Astrocyte (in vitro differentiated cells and primary cell): ENCODE results near the gene KCNAB1. TPM values are rescaled to one million over a fixed set of nuclear protein-coding genes. Genes with fewer than 3 reads are reported as not detected.
A peak's percentile ranks its signal among the peaks of the same experiment; 100 is the strongest.

Source experiments
- DNase-seq: peaks from one replicate; pipeline ENCODE4 v3.0.0-alpha.2; 2010; ENCODE audit warnings: low read depth
- FAIRE-seq: peaks from 2 replicates; lab custom pipeline; 2011; peaks lifted over from hg19 to GRCh38; lab: Jason Lieb, UNC
- H2AFZ ChIP-seq: 2 replicates; pipeline ENCODE4 v1.6.0; 2012; ENCODE audit warnings: low read depth, low read length, inconsistent platforms
- H3K27ac ChIP-seq: 2 replicates; pipeline ENCODE4 v1.5.1; 2011; ENCODE audit warnings: low read depth, low read length, inconsistent platforms
- H3K27me3 ChIP-seq: 2 replicates; pipeline ENCODE4 v1.6.0; 2011; ENCODE audit warnings: low read length, inconsistent platforms; ENCODE audit not compliant: insufficient read depth
- H3K36me3 ChIP-seq: 2 replicates; pipeline ENCODE4 v1.5.1; 2011; ENCODE audit warnings: low read length, inconsistent platforms; ENCODE audit not compliant: insufficient read depth
- H3K4me1 ChIP-seq: 2 replicates; pipeline ENCODE4 v1.5.1; 2011; ENCODE audit warnings: low read length, inconsistent platforms; ENCODE audit not compliant: insufficient read depth
- H3K4me2 ChIP-seq: 2 replicates; pipeline ENCODE4 v1.6.0; 2012; ENCODE audit warnings: low read length, inconsistent platforms
- H3K4me3 ChIP-seq: 2 replicates; pipeline ENCODE4 v1.5.1; 2011; ENCODE audit warnings: low read depth, mild to moderate bottlenecking, low read length, inconsistent platforms; ENCODE audit not compliant: insufficient read depth
- H3K79me2 ChIP-seq: 2 replicates; pipeline ENCODE4 v1.6.0; 2012; ENCODE audit warnings: mild to moderate bottlenecking, low read length, inconsistent platforms; ENCODE audit not compliant: insufficient read depth
- H3K9ac ChIP-seq: 2 replicates; pipeline ENCODE4 v1.6.0; 2012; ENCODE audit warnings: mild to moderate bottlenecking, low read length, inconsistent platforms
- H3K9me3 ChIP-seq: 2 replicates; pipeline ENCODE4 v1.5.1; 2012; ENCODE audit warnings: low read depth, mild to moderate bottlenecking, low read length, inconsistent platforms; ENCODE audit not compliant: insufficient read depth
- H4K20me1 ChIP-seq: 2 replicates; pipeline ENCODE4 v1.6.0; 2012; ENCODE audit warnings: low read length, inconsistent platforms; ENCODE audit not compliant: insufficient read depth
- H3K27ac Mint-ChIP-seq: one replicate; pipeline ENCODE4 v1.8.0; 2021; ENCODE audit warnings: mild to moderate bottlenecking, mixed read lengths; ENCODE audit not compliant: unreplicated experiment
- H3K27me3 Mint-ChIP-seq: one replicate; pipeline ENCODE4 v1.8.0; 2021; ENCODE audit warnings: low read depth, mixed read lengths; ENCODE audit not compliant: unreplicated experiment
- H3K36me3 Mint-ChIP-seq: one replicate; pipeline ENCODE4 v1.8.0; 2021; ENCODE audit warnings: low read depth, mixed read lengths; ENCODE audit not compliant: unreplicated experiment
- H3K4me1 Mint-ChIP-seq: one replicate; pipeline ENCODE4 v1.8.0; 2021; ENCODE audit warnings: low read depth, mixed read lengths; ENCODE audit not compliant: unreplicated experiment
- H3K4me3 Mint-ChIP-seq: one replicate; pipeline ENCODE4 v1.8.0; 2021; ENCODE audit warnings: mild to moderate bottlenecking, moderate library complexity, mixed read lengths; ENCODE audit not compliant: unreplicated experiment
- H3K9me3 Mint-ChIP-seq: one replicate; pipeline ENCODE4 v1.8.0; 2021; ENCODE audit warnings: mild to moderate bottlenecking, mixed read lengths; ENCODE audit not compliant: unreplicated experiment
- CTCF ChIP-seq: IDR thresholded peaks from 2 replicates; pipeline ENCODE4 v1.5.1; 2011; ENCODE audit warnings: low read depth, mild to moderate bottlenecking, inconsistent platforms, low read length, moderate library complexity; ENCODE audit not compliant: insufficient read depth
- EZH2 ChIP-seq: IDR thresholded peaks from 2 replicates; pipeline ENCODE4 v1.6.1; 2012; ENCODE audit warnings: mild to moderate bottlenecking, low read length, inconsistent platforms; ENCODE audit not compliant: insufficient read depth
- total RNA-seq: library from RNA; stranded (reverse); gene quantifications from 2 replicates; pipeline ENCODE4 v1.2.1, GENCODE V29; 2021

Gene KCNAB1
- total RNA-seq, 1 donor from 2014 or later = 0.30 TPM

- no peak for DNase-seq
- no peak overlapping the region for H3K4me3 Mint-ChIP-seq
- H3K79me2 ChIP-seq = no peaks in the 10 kb centered on the region
- H4K20me1 ChIP-seq = no peaks in the 10 kb centered on the region
- no peaks in the 10 kb centered on the region for H3K36me3 Mint-ChIP-seq
- H2AFZ ChIP-seq = no peak overlapping the region
- peaks cover 16% of the 10 kb centered on the region for H3K4me1 ChIP-seq
- H3K4me2 ChIP-seq = no peak overlapping the region
- H3K9ac ChIP-seq = no peak overlapping the region
- H3K9me3 ChIP-seq = no peaks in the 10 kb centered on the region
- H3K27me3 ChIP-seq = no peaks in the 10 kb centered on the region
- H3K27me3 Mint-ChIP-seq = peaks cover 10% of the 10 kb centered on the region
- no peak for TF ChIP-seq CTCF
- TF ChIP-seq EZH2 = no peak
- H3K36me3 ChIP-seq = no peaks in the 10 kb centered on the region
- H3K27ac ChIP-seq = no peak overlapping the region
- FAIRE-seq = no peak
- H3K27ac Mint-ChIP-seq = no peak overlapping the region
- no peaks in the 10 kb centered on the region for H3K9me3 Mint-ChIP-seq
- H3K4me1 Mint-ChIP-seq = no peaks in the 10 kb centered on the region
- H3K4me3 ChIP-seq = no peak overlapping the region
Measured at GRCh38 chr3:156303001-156303707, 182.8 kb downstream of the KCNAB1 start.

DNA sequence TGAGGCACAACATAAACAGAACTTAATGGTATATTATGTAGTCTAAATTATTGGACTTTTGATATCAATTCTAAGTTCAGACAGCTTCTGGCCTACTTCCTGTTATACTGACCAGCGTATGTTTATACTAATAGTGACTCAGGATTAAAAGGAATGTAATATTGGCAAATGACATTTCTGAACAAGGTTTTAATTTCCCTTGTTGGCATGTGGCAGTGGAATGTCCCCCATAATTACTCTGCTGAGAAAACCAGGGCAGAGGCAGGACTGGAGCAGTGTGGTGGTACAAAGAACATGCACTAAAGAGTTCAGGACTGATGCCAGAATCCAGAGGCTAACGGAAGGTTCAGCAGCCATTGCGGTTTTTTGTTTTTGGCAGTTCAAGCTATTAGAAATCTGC is 184.0 kb downstream of the KCNAB1 start:
- H3K27me3 ChIP-seq = no peaks in the 10 kb centered on the region
- FAIRE-seq = no peak
- no peak overlapping the region for H3K4me3 Mint-ChIP-seq
- no peaks in the 10 kb centered on the region for H3K9me3 ChIP-seq
- H3K27ac Mint-ChIP-seq = no peak overlapping the region
- no peak for TF ChIP-seq CTCF
- no peak for TF ChIP-seq EZH2
- H3K9ac ChIP-seq = no peak overlapping the region
- H3K4me1 ChIP-seq = peaks cover 16% of the 10 kb centered on the region
- peaks cover 9% of the 10 kb centered on the region for H3K27me3 Mint-ChIP-seq
- peak; percentile 80 for DNase-seq
- no peaks in the 10 kb centered on the region for H3K9me3 Mint-ChIP-seq
- no peak overlapping the region for H2AFZ ChIP-seq
- H3K36me3 ChIP-seq = no peaks in the 10 kb centered on the region
- no peaks in the 10 kb centered on the region for H3K4me1 Mint-ChIP-seq
- H3K36me3 Mint-ChIP-seq = no peaks in the 10 kb centered on the region
- no peaks in the 10 kb centered on the region for H3K79me2 ChIP-seq
- peak overlapping the region; percentile 19 for H3K4me2 ChIP-seq
- no peaks in the 10 kb centered on the region for H4K20me1 ChIP-seq
- peak overlapping the region; percentile 28 for H3K27ac ChIP-seq
- no peak overlapping the region for H3K4me3 ChIP-seq

GRCh38 chr3:156305672-156306071 is 185.3 kb downstream of the KCNAB1 start:
- Histone ChIP-seq H3K9me3 (no peaks in the 10 kb centered on the region), H4K20me1 (no peaks in the 10 kb centered on the region), H3K9ac (no peak overlapping the region), H3K4me3 (no peak overlapping the region), H3K79me2 (no peaks in the 10 kb centered on the region), H3K4me1 (peaks cover 16% of the 10 kb centered on the region), H3K27ac (no peak overlapping the region), H3K4me2 (no peak overlapping the region), H3K36me3 (no peaks in the 10 kb centered on the region), H3K27me3 (no peaks in the 10 kb centered on the region), H2AFZ (no peak overlapping the region)
- H3K27me3 Mint-ChIP-seq = peaks cover 8% of the 10 kb centered on the region
- FAIRE-seq (no peak), DNase-seq (no peak)
- no peak overlapping the region for H3K27ac Mint-ChIP-seq
- no peaks in the 10 kb centered on the region for H3K4me1 Mint-ChIP-seq
- H3K9me3 Mint-ChIP-seq = no peaks in the 10 kb centered on the region
- TF ChIP-seq EZH2 (no peak), CTCF (no peak)
- H3K36me3 Mint-ChIP-seq = no peaks in the 10 kb centered on the region
- H3K4me3 Mint-ChIP-seq = no peak overlapping the region
